ENCODE measurements around the gene PFDN2. TPM values are rescaled to one million over a fixed set of nuclear protein-coding genes. Genes with fewer than 3 reads are reported as not detected.

PFDN2 gene
- total and polyA plus RNA-seq, 2 of the 4 experiments (the other 2 are of a cell fraction), result 62.4 to 179 TPM

GRCh38 chr1:161099090-161099802 lies 18.6 kb downstream of the PFDN2 start:
- WGBS, 2 experiments (ENCODE audit: extremely low coverage in 2 of 2, insufficient read length in 1 of 2), result 90% methylated on average over 2 of the region's 9 CpGs; no CpG with 5 or more reads in 1 of the 2 experiments
- H2AK5ac ChIP-seq (ENCODE audit: low read depth, low read length), result no peak overlapping the region
- H3K9ac ChIP-seq (ENCODE audit: low read depth, low read length), result no peak overlapping the region
- H3K9me1 ChIP-seq (ENCODE audit: insufficient read depth, low read length), result no peaks in the 10 kb centered on the region
- peaks cover 5% of the 10 kb centered on the region; the same call in 1 of the 2 replicates for H3K4me1 ChIP-seq (ENCODE audit: control insufficient read depth, insufficient read depth, low read length)
- H4K8ac ChIP-seq (ENCODE audit: low read depth in 2 of 2, low read length in 2 of 2), result no peak overlapping the region
- peaks cover 13% of the 10 kb centered on the region for H3K36me3 ChIP-seq (ENCODE audit: control insufficient read depth, insufficient read depth, low read length)
- no peak for ATAC-seq (ENCODE audit: low read depth)
- no peak overlapping the region for H4K5ac ChIP-seq (ENCODE audit: low read depth, low read length)
- no peak overlapping the region for H3K56ac ChIP-seq (ENCODE audit: extremely low read depth, insufficient read depth, low read length)
- no peaks in the 10 kb centered on the region for H3K9me3 ChIP-seq (ENCODE audit: control insufficient read depth, insufficient read depth, low read length)
- H4K20me1 ChIP-seq (ENCODE audit: insufficient read depth, low read length), result peaks cover 24% of the 10 kb centered on the region
- no peak overlapping the region for H3K23ac ChIP-seq (ENCODE audit: low read depth, low read length)
- H3K18ac ChIP-seq (ENCODE audit: low read depth, low read length), result no peak overlapping the region
- H2AK9ac ChIP-seq (replicated peaks; ENCODE audit: low read depth, low read length, poor library complexity), result peak overlapping the region; percentile 68
- no peak overlapping the region for H2BK20ac ChIP-seq (ENCODE audit: low read depth, low read length)
- DNase-seq, result no peak
- no peaks in the 10 kb centered on the region for H3K27me3 ChIP-seq (ENCODE audit: control insufficient read depth, insufficient read depth, low read length)
- TF ChIP-seq CTCF (conservative IDR thresholded peaks at IDR 0.05; ENCODE audit: low read depth, low read length), result no peak
- no peak for TF ChIP-seq USF2 (IDR thresholded peaks at IDR 0.05; ENCODE audit: low read depth, low read length)
- no peak for TF ChIP-seq RCOR1 (IDR thresholded peaks at IDR 0.05; ENCODE audit: insufficient replicate concordance, low read length)
- no peak for TF ChIP-seq NFE2L2 (IDR thresholded peaks at IDR 0.05; ENCODE audit: low read depth, low read length)
- no peak overlapping the region for H3K4me3 ChIP-seq (ENCODE audit: insufficient read depth, low read depth, low read length)
- no peak overlapping the region for H3K4me2 ChIP-seq (ENCODE audit: low read depth, low read length)
- no peak overlapping the region for H2BK5ac ChIP-seq (ENCODE audit: low read depth, low read length, poor library complexity, severe bottlenecking)
- CTCF ChIA-PET, result interaction anchor here (1.4 to 2.7 kb wide), 4 partner anchors 15 to 102 kb away, joined by 7 to 23 read pairs (median 8); no protein-coding TSS in a partner anchor
- H4K91ac ChIP-seq (ENCODE audit: insufficient read depth, low read depth, low read length), result no peak overlapping the region
- BruUV-seq (replicated peaks), result no TSS peak
- no peak overlapping the region for H2BK120ac ChIP-seq (ENCODE audit: low read depth, low read length)
- H3K27ac ChIP-seq (ENCODE audit: insufficient read depth, low read length), result no peak overlapping the region
- H3K14ac ChIP-seq (replicated peaks; ENCODE audit: low read depth, low read length), result no peak overlapping the region
- H2BK15ac ChIP-seq (ENCODE audit: low read depth, low read length), result no peak overlapping the region
- intact Hi-C loops (cut with micrococcal nuclease) (loop anchor here (5.0 kb wide), 1 partner anchor 372 kb away; no protein-coding TSS in a partner anchor), in situ Hi-C loops (cut with MboI; ENCODE audit: low sequenced_read_pairs) (loop anchor here (5.0 kb wide), 1 partner anchor 102 kb away; no protein-coding TSS in a partner anchor), dilution Hi-C loops (cut with HindIII; ENCODE audit: low sequenced_read_pairs, unreplicated experiment) (no loop called here)
- H2AFZ ChIP-seq (replicated peaks; ENCODE audit: low read length, poor library complexity), result no peak overlapping the region
- peaks cover 4 to 17% of the 10 kb centered on the region in 2 experiments; a peak in 2 of 4 replicates for H3K79me1 ChIP-seq (ENCODE audit: low read depth in 1 of 2, low read length in 2 of 2)
- POLR2A ChIA-PET (ENCODE audit: unreplicated experiment), result no interaction called here
- H3K4ac ChIP-seq (ENCODE audit: low read depth, low read length), result no peak overlapping the region
